ENCODE data around the gene PRDM2.

GRCh38 chr1:13820055-13820454, 120.1 kb downstream of the PRDM2 start:
- TF ChIP-seq EZH2phosphoT487 (IDR thresholded peaks at IDR 0.05; ENCODE audit: insufficient read depth, low read depth) (no peak), EZH2 (IDR thresholded peaks at IDR 0.05; ENCODE audit: insufficient read depth, poor library complexity, severe bottlenecking) (no peak)
